Smooth muscle cell of bladder (primary cell): ENCODE results near the gene NDUFV1. TPM values are rescaled to one million over a fixed set of nuclear protein-coding genes. Genes with fewer than 3 reads are reported as not detected.

Source experiments
- total RNA-seq: library from RNA; depleted of rRNA; stranded (reverse); fragments of >200 nt; gene quantifications from 2 replicates; pipeline ENCODE4 v1.2.3, GENCODE V29; 2014

Gene NDUFV1
- 167 and 205 TPM in 2 replicates for total RNA-seq

GRCh38 chr11:67606492-67607295 lies at the start of gene NDUFV1:
TSS of gene NDUFV1 (plus strand) at chr11:67606936. CDS start at chr11:67607005, 69 bp downstream.

DNA sequence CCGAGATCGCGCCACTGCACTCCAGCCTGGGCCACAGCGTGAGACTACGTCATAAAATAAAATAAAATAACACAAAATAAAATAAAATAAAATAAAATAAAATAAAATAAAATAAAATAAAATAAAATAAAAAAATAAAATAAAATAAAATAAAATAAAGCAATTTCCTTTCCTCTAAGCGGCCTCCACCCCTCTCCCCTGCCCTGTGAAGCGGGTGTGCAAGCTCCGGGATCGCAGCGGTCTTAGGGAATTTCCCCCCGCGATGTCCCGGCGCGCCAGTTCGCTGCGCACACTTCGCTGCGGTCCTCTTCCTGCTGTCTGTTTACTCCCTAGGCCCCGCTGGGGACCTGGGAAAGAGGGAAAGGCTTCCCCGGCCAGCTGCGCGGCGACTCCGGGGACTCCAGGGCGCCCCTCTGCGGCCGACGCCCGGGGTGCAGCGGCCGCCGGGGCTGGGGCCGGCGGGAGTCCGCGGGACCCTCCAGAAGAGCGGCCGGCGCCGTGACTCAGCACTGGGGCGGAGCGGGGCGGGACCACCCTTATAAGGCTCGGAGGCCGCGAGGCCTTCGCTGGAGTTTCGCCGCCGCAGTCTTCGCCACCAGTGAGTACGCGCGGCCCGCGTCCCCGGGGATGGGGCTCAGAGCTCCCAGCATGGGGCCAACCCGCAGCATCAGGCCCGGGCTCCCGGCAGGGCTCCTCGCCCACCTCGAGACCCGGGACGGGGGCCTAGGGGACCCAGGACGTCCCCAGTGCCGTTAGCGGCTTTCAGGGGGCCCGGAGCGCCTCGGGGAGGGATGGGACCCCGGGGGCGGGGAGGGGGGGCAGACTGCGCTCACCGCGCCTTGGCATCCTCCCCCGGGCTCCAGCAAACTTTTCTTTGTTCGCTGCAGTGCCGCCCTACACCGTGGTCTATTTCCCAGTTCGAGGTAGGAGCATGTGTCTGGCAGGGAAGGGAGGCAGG lies 23.2 kb upstream of the NDUFV1 start, which contains the start of gene GSTP1:
Gene GSTP1 (plus strand): TSS at position 566 of the 958 bp plus-strand sequence. CDS start 32 bp downstream, at position 598.

GRCh38 chr11:67629386-67630227 lies 22.9 kb downstream of the NDUFV1 start, which contains the start of gene NUDT8:
TSS of gene NUDT8 (minus strand) at chr11:67629937. CDS start at chr11:67629911, 26 bp downstream.

GRCh38 chr11:67639438-67639859 lies 32.7 kb downstream of the NDUFV1 start, which contains the start of gene TBX10:
TSS of gene TBX10 (minus strand) at chr11:67639763. CDS start at chr11:67639472, 291 bp downstream.

Other genes starting within 250 kb of the NDUFV1 start
- 3.4 and 4.4 TPM in 2 replicates for gene CLCF1, start 233.3 kb upstream of the NDUFV1 start, total RNA-seq
- 2.4 and 5.4 TPM in 2 replicates for gene RAD9A, start 214.9 kb upstream of the NDUFV1 start, total RNA-seq
- gene PPP1CA, start 205.1 kb upstream of the NDUFV1 start, total RNA-seq, result 122 and 148 TPM in 2 replicates
- not detected in 2 replicates for gene TBC1D10C, start 202.9 kb upstream of the NDUFV1 start, total RNA-seq
- under 0.01 and 0.09 TPM in 2 replicates for gene CARNS1, start 191.3 kb upstream of the NDUFV1 start, total RNA-seq
- gene RPS6KB2, start 178.4 kb upstream of the NDUFV1 start, total RNA-seq, result 38.9 and 52.1 TPM in 2 replicates
- not detected in 2 replicates for gene PTPRCAP, start 169.3 kb upstream of the NDUFV1 start, total RNA-seq
- 115 and 127 TPM in 2 replicates for gene CORO1B, start 163.5 kb upstream of the NDUFV1 start, total RNA-seq
- not detected in 2 replicates for gene GPR152, start 154.2 kb upstream of the NDUFV1 start, total RNA-seq
- not detected in 2 replicates for gene CABP4, start 151.6 kb upstream of the NDUFV1 start, total RNA-seq
- gene TMEM134, start 137.7 kb upstream of the NDUFV1 start, total RNA-seq, result 12.4 and 18.2 TPM in 2 replicates
- 101 and 142 TPM in 2 replicates for gene AIP, start 123.9 kb upstream of the NDUFV1 start, total RNA-seq
- gene PITPNM1, start 101.6 kb upstream of the NDUFV1 start, total RNA-seq, result 12.5 and 14.3 TPM in 2 replicates
- gene CDK2AP2, start 98.8 kb upstream of the NDUFV1 start, total RNA-seq, result 6.4 and 7.1 TPM in 2 replicates
- gene CABP2, start 83.5 kb upstream of the NDUFV1 start, total RNA-seq, result not detected in 2 replicates
- gene GSTP1, start 23.1 kb upstream of the NDUFV1 start, total RNA-seq, result 1,134 and 1,225 TPM in 2 replicates
- gene NUDT8, start 23.0 kb downstream of the NDUFV1 start, total RNA-seq, result 2.6 and 3.1 TPM in 2 replicates
- gene TBX10, start 32.8 kb downstream of the NDUFV1 start, total RNA-seq, result not detected in 2 replicates
- not detected in 2 replicates for gene ACY3, start 43.8 kb downstream of the NDUFV1 start, total RNA-seq
- gene ALDH3B2, start 67.7 kb downstream of the NDUFV1 start, total RNA-seq, result not detected in 2 replicates